ENCODE results near the gene RAD51AP1.
"Not testable (repeated sequence)": the region's sequence is repeated elsewhere in the genome, so short reads cannot be mapped to it uniquely, and the experiment has no call there.

The RAD51AP1 gene

GRCh38 chr12:4538207-4539160, at the start of gene RAD51AP1:
RAD51AP1 (plus strand) TSS chr12:4538890; CDS start chr12:4538940, 50 bp downstream.
- peak; percentile 97 for DNase-seq

GRCh38 chr12:4489556-4489955, 49.1 kb upstream of the RAD51AP1 start:
- DNase-seq: no peak

- no peak for DNase-seq
Observed at GRCh38 chr12:4490973-4491372, 47.7 kb upstream of the RAD51AP1 start.

- DNase-seq: no peak
Observed at GRCh38 chr12:4496145-4496838, 42.4 kb upstream of the RAD51AP1 start.

- no peak for DNase-seq
Observed at GRCh38 chr12:4499186-4499585, 39.5 kb upstream of the RAD51AP1 start.

- no peak for DNase-seq
Observed at GRCh38 chr12:4505376-4505986, 33.2 kb upstream of the RAD51AP1 start.

GRCh38 chr12:4506430-4506829, 32.3 kb upstream of the RAD51AP1 start:
- DNase-seq: no peak

- DNase-seq: peak; percentile 46
Observed at GRCh38 chr12:4506870-4507269, 31.8 kb upstream of the RAD51AP1 start.

GRCh38 chr12:4508503-4508902, 30.2 kb upstream of the RAD51AP1 start:
- not testable (repeated sequence) for DNase-seq

GRCh38 chr12:4509269-4509668, 29.4 kb upstream of the RAD51AP1 start:
- DNase-seq: not testable (repeated sequence)

- DNase-seq: no peak
Observed at GRCh38 chr12:4518106-4518728, 20.5 kb upstream of the RAD51AP1 start.

- DNase-seq: not testable (repeated sequence)
Observed at GRCh38 chr12:4523443-4523842, 15.2 kb upstream of the RAD51AP1 start.

GRCh38 chr12:4526923-4527546, 11.7 kb upstream of the RAD51AP1 start:
- peak; percentile 6 for DNase-seq

- DNase-seq: no peak
Observed at GRCh38 chr12:4530160-4530559, 8.5 kb upstream of the RAD51AP1 start.

- DNase-seq: peak; percentile 11
Observed at GRCh38 chr12:4530982-4531586, 7.6 kb upstream of the RAD51AP1 start.

GRCh38 chr12:4535092-4535491, 3.6 kb upstream of the RAD51AP1 start:
- DNase-seq: no peak

GRCh38 chr12:4535871-4536270, 2.8 kb upstream of the RAD51AP1 start:
- no peak for DNase-seq

- DNase-seq: no peak
Observed at GRCh38 chr12:4539167-4539870, 629 bp downstream of the RAD51AP1 start.

GRCh38 chr12:4540170-4540569, 1.5 kb downstream of the RAD51AP1 start:
- DNase-seq: no peak

- no peak for DNase-seq
Observed at GRCh38 chr12:4540638-4541037, 1.9 kb downstream of the RAD51AP1 start.

GRCh38 chr12:4545195-4545594, 6.5 kb downstream of the RAD51AP1 start:
- DNase-seq: no peak

Measured in CD4-positive, alpha-beta T cell treated with Interleukin-21 for 1 hour (primary cell).